ENCODE results near the gene RASD2. TPM values are rescaled to one million over a fixed set of nuclear protein-coding genes. Genes with fewer than 3 reads are reported as not detected.

Gene RASD2
- total RNA-seq, 1 experiment from 2014 or later: 2.4 TPM

DNA sequence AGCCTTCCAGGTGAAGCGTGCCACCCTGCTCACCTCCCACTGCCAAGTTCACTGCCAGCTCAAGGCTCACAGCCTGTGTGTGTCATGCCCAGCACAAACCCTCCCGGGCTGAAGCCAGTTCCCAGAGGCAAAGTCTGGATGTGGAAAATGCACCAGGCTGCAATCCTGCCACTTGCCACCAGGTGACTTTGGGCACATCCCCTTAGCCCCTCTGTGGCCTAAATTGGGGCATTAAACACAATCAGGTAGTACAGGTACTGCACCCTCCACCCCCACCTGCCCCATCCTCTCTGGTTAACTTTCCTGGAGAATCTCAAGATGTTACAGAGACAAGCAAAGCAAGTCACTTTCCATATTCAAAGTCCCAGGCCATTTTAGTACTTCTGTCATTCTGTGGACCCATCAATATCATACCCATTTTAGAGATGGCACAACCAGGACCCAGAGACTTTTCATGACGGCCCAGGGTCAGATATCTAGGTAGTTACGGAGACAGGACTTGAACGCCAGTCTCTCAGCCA lies 1.8 kb upstream of the RASD2 start:
- BruUV-seq (replicated peaks): no TSS peak
- ATAC-seq: peak; percentile 56

DNA sequence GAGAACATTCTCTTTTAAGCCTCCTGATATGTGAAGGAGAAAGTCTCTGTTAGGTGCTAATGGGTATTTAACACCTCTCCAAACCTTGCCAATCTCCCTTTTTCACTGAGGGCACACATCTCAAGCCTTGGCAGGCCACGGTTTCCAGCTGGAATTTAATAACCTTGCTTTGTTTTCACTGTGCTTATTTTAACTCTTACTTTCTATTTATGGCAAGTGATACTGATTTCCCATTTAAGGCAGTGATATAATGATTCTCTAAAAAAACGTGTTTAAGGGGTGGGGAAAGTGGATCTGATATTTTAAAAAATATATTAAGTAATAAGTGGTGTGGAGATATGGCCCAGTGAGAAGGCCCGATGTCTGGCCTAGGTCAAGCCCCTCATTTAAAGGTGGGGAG lies 1.1 kb upstream of the RASD2 start:
- no peak for DNase-seq (ENCODE audit: low read depth, low spot score)

More for the DNA sequence above, 1.8 kb upstream of the RASD2 start:
- H3K79me2 ChIP-seq (ENCODE audit: insufficient read depth, low read length): no peaks in the 10 kb centered on the region
- no peaks in the 10 kb centered on the region for H3K9me3 ChIP-seq (ENCODE audit: control insufficient read depth in 1 of 2, insufficient read depth in 1 of 2, low read depth in 1 of 2, low read length in 2 of 2)
- RAD21 ChIA-PET (ENCODE audit: low non-redundant PET in 1 of 2, low total read pairs in 2 of 2, uncharacterized antibody in 2 of 2, unreplicated experiment in 2 of 2): no interaction called here
- POLR2A ChIA-PET: no interaction called here
- H3K27ac ChIP-seq (ENCODE audit: low read depth, low read length): no peak overlapping the region
- H3K9me2 ChIP-seq (ENCODE audit: insufficient read depth): no peaks in the 10 kb centered on the region
- no peaks in the 10 kb centered on the region for H3K36me3 ChIP-seq (ENCODE audit: control insufficient read depth in 1 of 2, insufficient read depth in 2 of 2, low read length in 2 of 2)
- H3K4me3 ChIP-seq (replicated peaks in 1 of 2; ENCODE audit: low read depth in 1 of 2, low read length in 2 of 2): no peak overlapping the region
- no peak overlapping the region for H2AFZ ChIP-seq (ENCODE audit: low read depth, low read length, poor library complexity, severe bottlenecking)
- intact Hi-C loops (cut with micrococcal nuclease): no loop called here
- H4K20me1 ChIP-seq (ENCODE audit: insufficient read depth): no peaks in the 10 kb centered on the region
- peaks cover 22 to 50% of the 10 kb centered on the region in 2 experiments for H3K4me1 ChIP-seq (ENCODE audit: control insufficient read depth in 1 of 2, insufficient read depth in 2 of 2, low read length in 2 of 2)
- no peak overlapping the region for H3K9ac ChIP-seq (ENCODE audit: low read length)
- H3K4me2 ChIP-seq (ENCODE audit: low read length): no peak overlapping the region
- H3K27me3 ChIP-seq (ENCODE audit: insufficient read depth, low read length): no peaks in the 10 kb centered on the region
- TF ChIP-seq ELF1 (IDR thresholded peaks at IDR 0.05; ENCODE audit: borderline replicate concordance, low read depth): no peak
- TF ChIP-seq, protein P1, sequence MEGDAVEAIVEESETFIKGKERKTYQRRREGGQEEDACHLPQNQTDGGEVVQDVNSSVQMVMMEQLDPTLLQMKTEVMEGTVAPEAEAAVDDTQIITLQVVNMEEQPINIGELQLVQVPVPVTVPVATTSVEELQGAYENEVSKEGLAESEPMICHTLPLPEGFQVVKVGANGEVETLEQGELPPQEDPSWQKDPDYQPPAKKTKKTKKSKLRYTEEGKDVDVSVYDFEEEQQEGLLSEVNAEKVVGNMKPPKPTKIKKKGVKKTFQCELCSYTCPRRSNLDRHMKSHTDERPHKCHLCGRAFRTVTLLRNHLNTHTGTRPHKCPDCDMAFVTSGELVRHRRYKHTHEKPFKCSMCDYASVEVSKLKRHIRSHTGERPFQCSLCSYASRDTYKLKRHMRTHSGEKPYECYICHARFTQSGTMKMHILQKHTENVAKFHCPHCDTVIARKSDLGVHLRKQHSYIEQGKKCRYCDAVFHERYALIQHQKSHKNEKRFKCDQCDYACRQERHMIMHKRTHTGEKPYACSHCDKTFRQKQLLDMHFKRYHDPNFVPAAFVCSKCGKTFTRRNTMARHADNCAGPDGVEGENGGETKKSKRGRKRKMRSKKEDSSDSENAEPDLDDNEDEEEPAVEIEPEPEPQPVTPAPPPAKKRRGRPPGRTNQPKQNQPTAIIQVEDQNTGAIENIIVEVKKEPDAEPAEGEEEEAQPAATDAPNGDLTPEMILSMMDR (IDR thresholded peaks at IDR 0.05 in 2 of 3, conservative IDR thresholded peaks at IDR 0.05 in 1 of 3; ENCODE audit: borderline replicate concordance in 1 of 3, insufficient read depth in 1 of 3, low read depth in 2 of 3, low read length in 2 of 3): peak in 2 of 3 experiments; percentile 79 to 85; a peak in 4 of 6 replicates
- TF ChIP-seq RAD21 (IDR thresholded peaks at IDR 0.05; ENCODE audit: low read depth): peak; percentile 31; the same call in 1 of the 2 replicates
- CTCF ChIA-PET: no interaction called here
- DNase-seq (ENCODE audit: low read depth, low spot score): peak; percentile 33

More for the DNA sequence above, 1.1 kb upstream of the RASD2 start:
- H2AFZ ChIP-seq (ENCODE audit: low read depth, low read length, poor library complexity, severe bottlenecking): peak overlapping the region; percentile 15
- no peaks in the 10 kb centered on the region for H3K79me2 ChIP-seq (ENCODE audit: insufficient read depth, low read length)
- TF ChIP-seq ZNF274 (IDR thresholded peaks at IDR 0.05; ENCODE audit: low read depth, low read length): no peak
- no peak for TF ChIP-seq SIN3A (IDR thresholded peaks at IDR 0.05; ENCODE audit: low read depth)
- TF ChIP-seq POLR2A (IDR thresholded peaks at IDR 0.05; ENCODE audit: borderline replicate concordance, extremely low read depth, insufficient read depth, insufficient read length): no peak
- TF ChIP-seq, protein P2, sequence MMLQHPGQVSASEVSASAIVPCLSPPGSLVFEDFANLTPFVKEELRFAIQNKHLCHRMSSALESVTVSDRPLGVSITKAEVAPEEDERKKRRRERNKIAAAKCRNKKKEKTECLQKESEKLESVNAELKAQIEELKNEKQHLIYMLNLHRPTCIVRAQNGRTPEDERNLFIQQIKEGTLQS (IDR thresholded peaks at IDR 0.05): no peak
- no peak for TF ChIP-seq EGR1 (IDR thresholded peaks at IDR 0.05; ENCODE audit: low read depth)
- no peak for TF ChIP-seq RAD21 (IDR thresholded peaks at IDR 0.05; ENCODE audit: low read depth)
- ChIA-PET CTCF (no interaction called here), POLR2A (no interaction called here), RAD21 (ENCODE audit: low non-redundant PET in 1 of 2, low total read pairs in 2 of 2, uncharacterized antibody in 2 of 2, unreplicated experiment in 2 of 2) (no interaction called here)
- no peaks in the 10 kb centered on the region for H3K9me3 ChIP-seq (ENCODE audit: control insufficient read depth in 1 of 2, insufficient read depth in 1 of 2, low read depth in 1 of 2, low read length in 2 of 2)
- H3K9ac ChIP-seq (ENCODE audit: low read length): no peak overlapping the region
- intact Hi-C loops (cut with micrococcal nuclease): no loop called here
- H3K4me1 ChIP-seq (ENCODE audit: control insufficient read depth in 1 of 2, insufficient read depth in 2 of 2, low read length in 2 of 2): peaks cover 27 to 54% of the 10 kb centered on the region in 2 experiments
- H3K4me2 ChIP-seq (ENCODE audit: low read length): peak overlapping the region; percentile 96
- H4K20me1 ChIP-seq (ENCODE audit: insufficient read depth): no peaks in the 10 kb centered on the region
- BruUV-seq (replicated peaks): no TSS peak
- no peak overlapping the region for H3K27ac ChIP-seq (ENCODE audit: low read depth, low read length)
- H3K36me3 ChIP-seq (ENCODE audit: control insufficient read depth in 1 of 2, insufficient read depth in 2 of 2, low read length in 2 of 2): no peaks in the 10 kb centered on the region
- no peaks in the 10 kb centered on the region for H3K9me2 ChIP-seq (ENCODE audit: insufficient read depth)
- H3K4me3 ChIP-seq (replicated peaks in 1 of 2; ENCODE audit: low read depth in 1 of 2, low read length in 2 of 2): no peak overlapping the region
- no peak for ATAC-seq
- no peaks in the 10 kb centered on the region for H3K27me3 ChIP-seq (ENCODE audit: insufficient read depth, low read length)

All from HCT116 (cell line).